ENCODE measurements around the gene PDE10A. TPM values are rescaled to one million over a fixed set of nuclear protein-coding genes. Genes with fewer than 3 reads are reported as not detected.
A peak's percentile ranks its signal among the peaks of the same experiment; 100 is the strongest.
"Not testable (repeated sequence)": the region's sequence is repeated elsewhere in the genome, so short reads cannot be mapped to it uniquely, and the experiment has no call there.

Gene PDE10A
- total and polyA plus RNA-seq, 12 donors = 6.8 to 20.4 (median 14.2) TPM

- ATAC-seq = peak in 3 of 8 donors; percentile 29 to 58 (median 45)
- Histone ChIP-seq H3K9me3 (peaks cover 0 to 3% (median 0%) of the 10 kb centered on the region in 11 donors), H3K4me3 (no peak overlapping the region), H3K27me3 (no peaks in the 10 kb centered on the region), H3K4me1 (peaks cover 0 to 27% (median 7%) of the 10 kb centered on the region in 9 donors), H3K27ac (no peak overlapping the region), H3K36me3 (no peaks in the 10 kb centered on the region)
- 83% methylated on average over 21 of the region's 21 CpGs for WGBS, 2 donors
- intact Hi-C loops (cut with DNase I) = loop anchor here in 1 of 10 donors (5.0 kb wide), 1 partner anchor 812 kb away; no protein-coding TSS in a partner anchor
- no peak for DNase-seq
- no peak for TF ChIP-seq CTCF (IDR thresholded peaks at IDR 0.05)
Observed at GRCh38 chr6:165599596-165600487, 63.2 kb downstream of the PDE10A start.

- no peaks in the 10 kb centered on the region for H3K27me3 ChIP-seq
- 91 to 94% methylated on average over 3 of the region's 3 CpGs for WGBS, 2 donors
Observed at GRCh38 chr6:165599121-165599520, 63.9 kb downstream of the PDE10A start.

GRCh38 chr6:165597821-165598220, 65.2 kb downstream of the PDE10A start:
- intact Hi-C loops (cut with DNase I) = loop anchor here in 1 of 10 donors (5.0 kb wide), 1 partner anchor 814 kb away; no protein-coding TSS in a partner anchor
- H3K9me3 ChIP-seq = peaks cover 0 to 16% (median 0%) of the 10 kb centered on the region in 11 donors
- DNase-seq (no peak), ATAC-seq (no peak)
- no peaks in the 10 kb centered on the region for H3K27me3 ChIP-seq
- no peak overlapping the region for H3K27ac ChIP-seq
- H3K4me1 ChIP-seq = peaks cover 0 to 26% (median 5%) of the 10 kb centered on the region in 9 donors
- no peaks in the 10 kb centered on the region for H3K36me3 ChIP-seq
- WGBS, 2 donors = 90 to 91% methylated on average over 3 of the region's 3 CpGs
- no peak for TF ChIP-seq CTCF (IDR thresholded peaks at IDR 0.05)
- no peak overlapping the region for H3K4me3 ChIP-seq

More at GRCh38 chr6:165599121-165599520, 63.9 kb downstream of the PDE10A start:
- Histone ChIP-seq H3K27ac (no peak overlapping the region), H3K9me3 (peaks cover 0 to 5% (median 0%) of the 10 kb centered on the region in 11 donors), H3K4me1 (peaks cover 0 to 28% (median 6%) of the 10 kb centered on the region in 9 donors), H3K4me3 (no peak overlapping the region), H3K36me3 (no peaks in the 10 kb centered on the region)
- no peak for TF ChIP-seq CTCF (IDR thresholded peaks at IDR 0.05)
- intact Hi-C loops (cut with DNase I) = loop anchor here in 1 of 10 donors (5.0 kb wide), 1 partner anchor 813 kb away; no protein-coding TSS in a partner anchor
- no peak for ATAC-seq
- DNase-seq = no peak

- Histone ChIP-seq H3K9me3 (peaks cover 0 to 28% (median 4%) of the 10 kb centered on the region in 11 donors), H3K4me1 (peaks cover 0 to 14% (median 0%) of the 10 kb centered on the region in 9 donors), H3K27ac (peak overlapping the region in 1 of 10 donors; percentile 25), H3K36me3 (no peaks in the 10 kb centered on the region), H3K4me3 (no peak overlapping the region), H3K27me3 (no peaks in the 10 kb centered on the region)
- ATAC-seq (peak in 5 of 8 donors; percentile 47 to 70 (median 56)), DNase-seq (no peak)
- TF ChIP-seq CTCF (IDR thresholded peaks at IDR 0.05) = no peak
- 74 to 76% methylated on average over 7 of the region's 7 CpGs for WGBS, 2 donors
- intact Hi-C loops (cut with DNase I) = loop anchor here in 1 of 10 donors (5.0 kb wide), 1 partner anchor 818 kb away; no protein-coding TSS in a partner anchor
Observed at GRCh38 chr6:165594584-165595333, 68.3 kb downstream of the PDE10A start.

GRCh38 chr6:165592947-165593346, 70.1 kb downstream of the PDE10A start:
- intact Hi-C loops (cut with DNase I); H3K27ac ChIP-seq; ATAC-seq; H3K4me3 ChIP-seq; DNase-seq; H3K27me3 ChIP-seq; H3K36me3 ChIP-seq: not testable (repeated sequence)
- 96 to 98% methylated on average over 4 of the region's 4 CpGs for WGBS, 2 donors
- peaks cover 0 to 28% (median 4%) of the 10 kb centered on the region in 11 donors for H3K9me3 ChIP-seq
- H3K4me1 ChIP-seq = peaks cover 0 to 14% (median 0%) of the 10 kb centered on the region in 9 donors
